Fibroblast of skin of back (primary cell): ENCODE results near the gene LRG1.

Source experiments
- DNase-seq: peaks from one replicate; pipeline ENCODE4 v3.0.0-alpha.2; 2013

The LRG1 gene

GRCh38 chr19:4525563-4526002 lies 14.3 kb downstream of the LRG1 start:
- no peak for DNase-seq

GRCh38 chr19:4524808-4525562 lies 14.9 kb downstream of the LRG1 start:
- DNase-seq = peak; percentile 40

- DNase-seq = peak; percentile 18
Observed at GRCh38 chr19:4523306-4524110, 16.3 kb downstream of the LRG1 start.

- DNase-seq = no peak
Observed at GRCh38 chr19:4522291-4523002, 17.4 kb downstream of the LRG1 start.

GRCh38 chr19:4521888-4522242 lies 18.0 kb downstream of the LRG1 start:
- no peak for DNase-seq

GRCh38 chr19:4521170-4521887 lies 18.5 kb downstream of the LRG1 start:
- peak; percentile 17 for DNase-seq

- no peak for DNase-seq
Observed at GRCh38 chr19:4519521-4520277, 20.1 kb downstream of the LRG1 start.

- DNase-seq = no peak
Observed at GRCh38 chr19:4519172-4519496, 20.7 kb downstream of the LRG1 start.

GRCh38 chr19:4518345-4519171 lies 21.3 kb downstream of the LRG1 start, which contains the start of gene PLIN4:
TSS of gene PLIN4 (minus strand) at chr19:4518486. CDS start at chr19:4518272, 214 bp downstream.
- no peak for DNase-seq

GRCh38 chr19:4517451-4518057 lies 22.3 kb downstream of the LRG1 start:
- no peak for DNase-seq

- no peak for DNase-seq
Observed at GRCh38 chr19:4516939-4517300, 22.9 kb downstream of the LRG1 start.

- DNase-seq = no peak
Observed at GRCh38 chr19:4516199-4516938, 23.5 kb downstream of the LRG1 start.

GRCh38 chr19:4515732-4516131 lies 24.1 kb downstream of the LRG1 start:
- no peak for DNase-seq

GRCh38 chr19:4513248-4513647 lies 26.6 kb downstream of the LRG1 start:
- no peak for DNase-seq

GRCh38 chr19:4512070-4512469 lies 27.8 kb downstream of the LRG1 start:
- no peak for DNase-seq

GRCh38 chr19:4511300-4512054 lies 28.4 kb downstream of the LRG1 start:
- DNase-seq = no peak

- DNase-seq = no peak
Observed at GRCh38 chr19:4510435-4511255, 29.2 kb downstream of the LRG1 start.

GRCh38 chr19:4508698-4509097 lies 31.1 kb downstream of the LRG1 start:
- DNase-seq = no peak
